Measurements from ENCODE around the gene RASA1. TPM values are rescaled to one million over a fixed set of nuclear protein-coding genes. Genes with fewer than 3 reads are reported as not detected.
A peak's percentile ranks its signal among the peaks of the same experiment; 100 is the strongest.

Gene RASA1
- polyA plus RNA-seq, 3 donors, result 50.8 to 55.2 (median 51.9) TPM

DNA sequence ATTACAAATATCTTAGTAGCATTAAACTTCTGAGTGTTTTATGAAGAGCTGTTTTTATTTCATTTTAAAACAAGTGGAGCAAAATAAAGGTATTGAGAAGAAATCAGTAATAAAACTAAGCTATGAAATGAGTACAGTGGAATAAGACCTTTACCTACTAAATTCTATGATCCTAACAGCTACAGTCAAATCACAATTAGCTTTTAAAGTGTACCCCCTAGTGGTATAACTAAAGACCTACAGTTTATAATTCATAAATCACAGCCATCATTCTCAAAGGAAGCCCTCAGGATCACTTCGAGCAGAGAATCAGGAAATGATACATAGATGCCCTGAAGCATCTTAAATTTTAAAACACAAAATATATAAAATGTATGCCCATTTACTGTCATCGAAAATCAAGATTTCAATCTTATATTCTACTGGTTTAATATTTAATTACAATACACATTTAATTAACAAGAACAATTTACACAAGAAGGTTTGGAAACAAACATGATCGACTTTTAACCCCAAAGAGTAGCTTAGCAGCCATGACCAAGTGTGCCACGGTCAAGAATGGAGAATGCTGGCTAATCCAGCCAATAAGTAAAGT, 132.7 kb downstream of the RASA1 start:
- DNase-seq (ENCODE audit: low read depth in 3 of 3, low spot score in 2 of 3), result peak in 1 of 3 donors; percentile 8

DNA sequence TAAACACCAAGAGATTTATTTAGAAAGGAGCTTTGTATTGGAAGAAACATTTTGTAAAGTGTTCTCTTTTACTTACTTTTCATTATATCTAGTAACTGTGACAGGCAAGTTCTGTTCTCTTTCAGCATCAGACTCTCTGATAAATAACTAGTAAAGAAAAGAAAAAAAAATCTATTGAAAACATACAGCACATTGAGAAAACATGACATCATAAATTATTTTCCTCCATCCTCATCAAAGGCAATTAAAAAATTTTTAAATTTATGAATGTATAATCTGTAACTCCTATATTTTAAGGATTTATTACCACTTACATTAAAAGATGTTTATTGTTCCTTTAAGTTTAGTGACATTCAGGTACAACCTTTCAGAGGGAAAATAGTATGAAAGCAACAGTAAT, 133.9 kb downstream of the RASA1 start:
- DNase-seq (ENCODE audit: low read depth in 3 of 3, low spot score in 2 of 3), result no peak

DNA sequence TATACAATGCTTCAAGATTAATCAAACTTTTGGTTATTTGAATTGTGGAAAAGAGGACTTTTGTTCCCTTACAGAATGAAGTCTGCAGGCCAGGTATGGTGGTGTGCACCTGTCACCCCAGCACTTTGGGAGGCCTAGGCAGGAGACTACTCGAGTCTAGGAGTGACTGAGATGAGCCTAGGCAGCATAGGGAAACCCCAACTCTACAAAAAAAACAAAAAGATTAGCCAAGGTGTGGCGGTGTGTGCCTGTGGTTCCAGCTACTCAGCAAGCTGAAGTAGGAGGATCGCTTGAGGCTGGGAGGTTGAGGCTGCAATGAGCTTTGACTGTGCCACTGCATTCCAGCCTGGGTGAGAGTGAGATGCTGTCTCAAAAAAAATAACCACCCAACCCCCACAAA, 135.7 kb downstream of the RASA1 start:
- no peak for DNase-seq (ENCODE audit: low read depth in 3 of 3, low spot score in 2 of 3)

DNA sequence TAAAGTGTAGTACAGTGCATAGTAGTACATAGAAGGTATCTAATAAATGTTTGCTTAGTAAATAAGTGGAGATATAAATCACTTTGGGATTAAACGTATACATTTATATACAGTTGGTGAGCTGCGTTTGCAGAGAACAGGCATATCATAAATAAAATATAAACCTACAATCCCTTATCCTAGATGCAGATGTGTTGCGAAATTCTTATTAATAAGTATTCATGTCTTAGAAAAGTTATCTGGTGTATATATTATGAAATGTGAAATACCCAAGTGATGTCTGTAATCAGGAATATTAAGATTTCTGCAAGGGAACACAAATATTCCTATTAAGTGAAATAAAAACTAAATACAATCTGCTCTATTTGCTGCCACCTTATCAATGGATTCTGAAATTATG, 136.2 kb downstream of the RASA1 start:
- DNase-seq (ENCODE audit: low read depth in 3 of 3, low spot score in 2 of 3), result no peak

DNA sequence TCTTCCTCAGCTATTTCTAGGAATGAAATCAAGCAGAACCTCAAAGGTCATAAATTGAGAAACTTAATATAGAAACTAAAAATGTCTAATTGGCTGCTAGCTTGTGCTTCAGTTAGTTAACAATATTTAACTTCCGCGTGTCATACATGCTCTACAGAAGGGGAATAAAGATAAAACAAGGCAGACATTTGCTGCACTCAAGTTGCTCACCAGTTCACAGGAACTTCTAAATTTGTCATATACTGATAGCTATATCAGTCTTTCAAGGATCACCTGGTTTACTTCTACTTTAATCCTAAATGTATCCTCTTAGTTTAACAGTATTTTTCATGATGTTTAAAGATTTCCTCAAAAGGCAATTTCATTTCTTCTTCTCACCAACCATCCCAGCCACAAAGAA, 136.7 kb downstream of the RASA1 start:
- DNase-seq (ENCODE audit: low read depth in 3 of 3, low spot score in 2 of 3), result no peak

DNA sequence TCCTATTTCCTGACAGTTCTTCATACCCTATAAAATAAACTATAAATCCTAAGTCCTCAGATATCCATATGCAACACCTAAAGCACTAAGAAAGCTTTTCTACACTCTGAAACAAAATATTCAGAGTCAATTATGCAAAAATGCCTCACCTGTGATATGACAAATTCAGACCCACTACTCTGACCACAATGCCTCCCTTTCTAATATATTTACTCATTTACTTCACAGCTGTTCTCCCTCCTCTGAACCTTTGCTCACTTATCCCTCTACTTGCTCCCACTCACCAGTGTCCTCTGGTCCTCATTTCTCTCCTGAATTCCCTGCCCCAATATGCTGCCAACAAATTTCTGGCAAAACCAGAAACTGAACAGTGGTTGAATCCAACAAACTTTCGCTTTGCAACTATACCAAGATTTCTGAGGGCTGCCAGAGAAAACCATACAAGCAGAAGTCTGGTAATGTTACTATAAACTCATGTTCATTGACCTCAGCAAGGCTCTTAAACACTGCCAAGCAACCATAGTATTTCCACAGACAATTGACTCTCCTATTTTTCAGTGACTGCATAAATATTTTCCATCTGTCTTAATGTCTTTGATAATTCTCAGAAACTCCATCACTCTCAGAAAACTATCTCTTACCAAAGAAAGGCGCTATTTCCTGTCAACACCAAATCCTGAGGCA, 137.9 kb downstream of the RASA1 start:
- DNase-seq (ENCODE audit: low read depth in 3 of 3, low spot score in 2 of 3), result no peak

DNA sequence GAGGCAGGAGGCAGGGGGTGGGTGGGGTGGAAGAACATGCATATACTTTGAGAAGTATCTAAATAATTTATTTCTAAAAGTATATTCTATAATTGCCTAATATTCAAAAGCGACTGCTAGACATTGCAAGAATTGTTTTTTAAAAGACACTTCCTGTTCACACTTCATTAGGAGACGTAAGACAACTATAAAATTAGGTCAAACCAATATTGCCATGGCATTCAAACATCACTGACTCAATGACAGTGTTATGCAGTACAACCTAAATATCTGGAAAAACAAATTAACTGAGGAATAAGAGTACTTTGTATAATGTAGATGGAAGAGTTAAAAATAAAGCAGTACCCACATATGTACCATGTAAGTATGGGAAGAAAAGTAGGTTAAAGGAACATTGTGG, 140.5 kb downstream of the RASA1 start:
- no peak for DNase-seq (ENCODE audit: low read depth in 3 of 3, low spot score in 2 of 3)

DNA sequence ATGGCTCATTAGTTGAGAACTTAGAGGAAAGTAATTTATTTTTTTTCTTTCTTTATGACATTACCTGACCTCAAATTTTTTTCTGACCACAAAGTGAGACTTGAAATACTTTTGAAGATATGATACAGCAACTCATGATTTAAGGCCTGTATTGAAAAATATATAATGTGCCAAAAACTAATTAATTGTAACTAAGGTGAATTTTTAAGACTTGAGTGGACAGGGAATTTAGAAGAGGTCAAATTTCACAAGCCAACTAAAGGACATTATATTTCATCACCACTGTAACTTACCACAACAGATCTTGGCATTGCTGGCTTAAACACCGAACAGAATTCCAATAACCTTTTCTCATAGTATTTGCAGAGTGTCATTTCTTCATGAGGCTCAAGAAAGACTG, 143.2 kb downstream of the RASA1 start:
- DNase-seq (ENCODE audit: low read depth in 3 of 3, low spot score in 2 of 3), result no peak

DNA sequence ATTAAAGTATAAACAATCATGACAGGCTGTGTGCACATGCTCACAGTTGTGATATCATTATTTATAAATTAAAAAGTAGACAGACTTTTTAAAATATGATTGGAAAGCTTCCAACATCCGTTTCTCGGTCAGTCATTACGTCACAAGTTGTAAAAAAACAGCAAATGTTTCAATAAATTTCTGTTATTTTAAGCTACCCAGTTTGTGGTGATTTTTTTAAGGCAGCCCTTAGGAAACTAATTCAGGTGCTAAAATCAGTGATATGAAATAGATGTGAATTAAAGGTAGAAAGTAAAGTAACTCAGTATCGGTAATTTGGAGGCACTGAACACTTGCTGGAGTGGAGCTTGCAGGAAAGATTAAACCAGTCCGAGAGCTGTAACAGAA, 143.9 kb downstream of the RASA1 start:
- DNase-seq (ENCODE audit: low read depth in 3 of 3, low spot score in 2 of 3), result no peak

DNA sequence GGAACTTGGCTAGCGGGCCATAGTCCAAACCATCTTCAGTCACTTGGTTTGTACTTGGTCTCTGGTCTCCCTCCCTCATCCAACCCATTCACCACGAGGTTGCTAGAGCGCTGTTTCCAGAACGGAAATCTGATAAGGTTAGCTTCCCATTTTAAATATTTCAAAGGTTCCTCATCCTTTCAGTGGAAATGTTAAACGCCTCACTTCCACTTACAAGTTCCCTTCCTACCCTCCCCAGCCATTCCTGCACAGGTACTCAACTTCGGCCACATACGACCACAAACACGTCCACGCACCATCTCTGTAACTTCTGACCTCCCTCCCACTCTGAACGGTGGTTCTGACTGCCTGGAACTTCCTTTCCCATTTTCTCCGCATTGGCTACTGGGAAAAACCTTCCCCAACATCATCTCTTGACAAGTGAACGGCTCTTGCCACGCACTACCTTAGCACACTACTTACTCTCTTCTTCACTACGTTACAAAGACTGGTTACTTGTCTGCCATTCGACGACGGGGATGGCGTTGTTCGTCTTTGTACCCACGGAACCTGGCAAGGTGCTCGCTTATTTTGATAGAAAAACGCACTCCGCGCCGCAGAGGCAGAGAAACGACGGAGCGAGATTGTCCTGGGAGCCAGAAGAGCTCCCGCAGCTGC, 144.4 kb downstream of the RASA1 start:
- peak in 2 of 3 donors; percentile 32 to 54 for DNase-seq (ENCODE audit: low read depth in 3 of 3, low spot score in 2 of 3)

DNA sequence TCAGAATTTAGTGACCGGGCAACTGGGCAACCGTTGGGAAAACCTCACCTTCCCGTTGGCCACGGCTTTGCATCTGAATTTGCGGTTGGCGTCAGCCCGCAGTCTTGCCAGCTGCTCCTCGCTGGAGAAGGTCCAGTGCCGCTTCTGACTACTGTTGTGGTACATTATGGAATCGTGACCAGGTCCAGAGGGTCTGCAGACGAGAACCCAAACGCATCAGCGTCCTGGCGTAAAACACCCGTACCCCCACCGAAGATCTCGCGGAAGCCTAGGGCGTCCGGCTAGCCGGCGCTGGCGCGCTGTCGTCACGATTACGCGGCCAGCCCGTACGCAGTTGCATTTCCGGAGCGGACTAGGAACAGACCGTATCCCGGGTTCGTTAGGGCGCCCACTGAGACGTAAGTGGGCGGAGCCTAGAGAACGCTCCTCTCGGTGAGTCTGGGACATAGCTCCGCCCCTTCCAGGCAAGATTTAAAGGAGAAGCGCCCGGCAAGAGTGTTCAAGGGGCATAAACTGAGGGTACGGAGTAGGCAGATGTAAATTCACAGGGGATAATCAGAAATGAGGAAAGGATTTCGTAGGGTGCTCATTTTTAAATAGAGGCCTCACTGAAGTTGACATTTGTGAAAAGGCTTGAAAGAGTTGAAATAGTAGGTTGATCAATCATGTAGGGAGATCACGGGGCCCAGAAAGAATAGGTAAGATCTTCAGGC, 145.1 kb downstream of the RASA1 start, which contains the start of gene CCNH:
CCNH (minus strand) TSS at position 301 of the 713 bp plus-strand sequence; CDS start at position 165, 136 bp downstream.
- DNase-seq (ENCODE audit: low read depth in 3 of 3, low spot score in 2 of 3), result peak; percentile 96 to 97 (median 97)

DNA sequence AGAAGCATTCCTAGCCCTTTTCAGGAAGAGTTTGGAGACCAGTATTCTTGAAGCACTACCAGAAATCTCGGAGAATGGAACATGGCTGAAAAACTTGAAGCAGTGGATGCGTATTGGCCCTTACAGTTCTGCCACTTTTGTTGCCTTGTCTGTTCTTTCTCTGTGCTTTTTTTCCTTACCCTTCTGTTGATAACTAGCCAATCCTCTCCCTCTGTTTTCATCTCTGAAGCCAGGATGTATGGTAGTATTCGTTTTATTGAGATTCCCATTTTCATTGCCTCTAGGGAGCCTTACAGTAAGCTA, 145.6 kb downstream of the RASA1 start:
- DNase-seq (ENCODE audit: low read depth in 3 of 3, low spot score in 2 of 3), result no peak

DNA sequence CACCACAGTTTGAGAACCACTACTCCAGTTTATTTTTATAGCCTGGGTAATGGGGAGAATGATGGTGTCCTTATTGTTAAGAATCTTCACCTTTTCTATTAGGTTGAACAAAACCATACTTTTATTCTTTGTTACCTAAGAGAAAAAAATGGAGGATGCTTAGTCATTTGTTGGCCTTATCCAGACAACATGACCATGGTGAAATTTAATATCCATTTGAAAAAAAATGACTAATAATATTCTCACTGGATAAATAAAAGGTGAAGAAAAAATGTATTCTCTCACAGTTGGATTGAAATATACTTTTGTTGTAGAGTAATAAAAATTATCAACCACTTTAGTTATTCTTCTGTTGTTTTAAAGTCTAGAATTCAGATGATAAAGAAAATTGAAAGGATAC, 150.8 kb downstream of the RASA1 start:
- no peak for DNase-seq (ENCODE audit: low read depth in 3 of 3, low spot score in 2 of 3)

DNA sequence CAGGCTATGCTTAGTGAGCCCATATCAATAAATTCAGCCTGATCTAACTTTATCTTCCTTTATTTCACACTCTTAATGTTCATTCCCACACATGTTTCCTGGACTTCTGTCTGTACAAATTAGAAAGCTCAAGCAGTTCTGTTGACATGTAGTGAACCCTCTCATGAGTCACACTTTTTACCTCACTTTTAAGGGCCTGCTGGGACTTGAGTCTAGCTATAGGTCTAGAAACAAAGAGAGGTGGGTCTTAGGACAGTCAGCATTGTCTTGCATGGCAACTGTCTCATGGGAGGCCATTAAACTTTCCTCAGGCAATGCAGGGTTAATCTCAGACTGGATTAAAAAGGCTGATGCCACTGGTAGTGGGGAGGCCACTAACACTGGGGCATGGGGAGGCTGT, 153.6 kb downstream of the RASA1 start:
- DNase-seq (ENCODE audit: low read depth in 3 of 3, low spot score in 2 of 3), result no peak

DNA sequence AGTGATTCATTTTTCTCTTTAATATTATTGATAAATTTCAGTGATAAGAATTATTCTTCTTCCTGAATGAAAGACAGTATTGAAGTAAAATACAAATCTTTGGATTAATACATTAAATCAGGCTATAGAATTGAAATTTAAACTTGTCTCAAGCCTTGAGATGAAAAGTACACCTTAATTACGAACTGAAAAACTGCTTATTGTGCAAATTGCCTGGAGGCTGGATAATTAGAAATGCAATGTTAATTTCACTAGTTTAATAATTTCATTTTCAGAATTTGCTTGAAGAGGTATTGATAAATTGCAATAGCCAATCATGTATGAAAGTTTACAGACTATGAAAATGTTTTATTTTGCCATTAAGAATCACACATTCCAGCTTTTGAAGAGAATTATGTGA, 156.1 kb downstream of the RASA1 start:
- no peak for DNase-seq (ENCODE audit: low read depth in 3 of 3, low spot score in 2 of 3)

DNA sequence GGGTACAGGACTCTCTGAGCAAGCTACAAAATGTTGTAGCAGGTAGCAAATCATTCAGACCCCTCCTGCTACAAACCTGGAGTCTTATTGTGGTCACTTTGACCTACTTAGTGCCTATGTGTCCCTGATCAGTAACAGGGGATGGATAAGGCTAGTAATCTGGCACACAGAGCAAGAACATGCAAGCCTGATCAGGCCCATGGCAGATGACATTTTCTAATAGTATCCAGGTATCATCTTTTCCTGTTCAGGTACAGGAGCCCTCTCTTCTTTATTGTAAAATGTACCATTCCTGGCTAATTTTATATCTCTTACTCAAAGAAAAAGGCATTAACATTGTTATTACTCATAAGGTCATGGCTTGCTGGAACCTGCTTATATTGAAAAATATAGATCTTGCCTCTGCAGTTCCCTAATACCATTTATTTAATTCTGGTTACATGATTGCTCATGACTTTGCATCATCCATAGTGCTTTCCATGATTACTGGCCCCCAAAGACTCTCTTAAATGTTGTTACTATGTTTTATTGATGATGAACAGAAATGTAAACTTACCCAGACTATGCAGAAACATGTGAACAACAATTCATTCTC, 163.3 kb downstream of the RASA1 start:
- DNase-seq (ENCODE audit: low read depth in 3 of 3, low spot score in 2 of 3), result no peak

DNA sequence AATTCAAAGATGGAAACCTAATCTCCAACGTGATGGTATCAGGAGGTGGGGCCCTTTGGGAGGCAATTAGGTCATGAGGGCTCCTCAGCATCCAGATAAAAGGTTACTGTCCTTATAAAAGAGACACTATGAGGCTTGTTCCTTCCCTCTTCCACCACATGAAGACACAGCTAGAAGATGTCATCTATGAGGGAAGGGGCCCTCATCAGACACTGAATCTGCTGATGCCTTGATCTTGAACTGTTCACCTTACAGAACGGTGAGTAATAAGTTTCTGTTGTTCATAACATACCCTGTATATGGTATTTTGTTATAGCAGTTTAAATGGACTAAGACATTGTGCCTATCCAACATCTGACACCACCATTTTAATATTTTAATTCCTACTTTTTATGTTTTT, 164.8 kb downstream of the RASA1 start:
- no peak for DNase-seq (ENCODE audit: low read depth in 3 of 3, low spot score in 2 of 3)

DNA sequence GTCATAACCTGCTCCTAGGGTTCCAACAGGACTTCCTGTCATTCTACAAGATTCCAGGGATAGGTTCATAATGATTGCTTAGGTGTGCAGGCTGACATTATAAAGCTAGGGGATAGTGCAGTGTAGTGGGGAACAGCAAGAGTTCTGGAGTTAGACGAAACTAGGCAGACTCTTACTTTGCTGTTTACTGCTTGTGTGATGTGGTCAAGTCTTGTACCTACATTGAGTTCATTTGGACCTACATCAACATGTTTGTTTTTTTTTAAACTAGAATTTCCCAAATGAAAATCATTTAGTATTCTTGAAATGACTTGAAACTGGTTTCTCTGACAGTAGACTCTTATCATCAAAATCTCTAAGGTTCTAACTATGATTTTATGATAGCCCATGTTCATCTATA, 166.3 kb downstream of the RASA1 start:
- no peak for DNase-seq (ENCODE audit: low read depth in 3 of 3, low spot score in 2 of 3)

DNA sequence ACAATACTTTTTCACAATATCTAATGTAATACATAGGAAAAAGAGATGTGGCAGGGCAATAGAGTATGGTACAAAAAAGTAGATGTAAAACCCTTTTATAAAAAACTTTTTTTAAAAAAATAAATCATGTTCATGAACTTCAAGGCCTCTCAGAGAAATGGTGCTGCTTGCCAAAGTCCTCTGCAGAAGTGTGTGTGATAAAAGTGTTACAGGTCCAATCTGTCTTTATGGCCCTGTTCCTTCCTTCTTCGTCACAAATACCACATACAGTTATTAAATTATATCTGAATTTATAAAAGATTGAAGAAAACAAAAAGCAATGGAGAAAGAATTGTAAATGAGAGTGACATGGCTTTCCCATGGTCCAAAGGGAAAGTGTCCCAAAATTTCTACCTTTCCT, 166.8 kb downstream of the RASA1 start:
- DNase-seq (ENCODE audit: low read depth in 3 of 3, low spot score in 2 of 3), result no peak

DNA sequence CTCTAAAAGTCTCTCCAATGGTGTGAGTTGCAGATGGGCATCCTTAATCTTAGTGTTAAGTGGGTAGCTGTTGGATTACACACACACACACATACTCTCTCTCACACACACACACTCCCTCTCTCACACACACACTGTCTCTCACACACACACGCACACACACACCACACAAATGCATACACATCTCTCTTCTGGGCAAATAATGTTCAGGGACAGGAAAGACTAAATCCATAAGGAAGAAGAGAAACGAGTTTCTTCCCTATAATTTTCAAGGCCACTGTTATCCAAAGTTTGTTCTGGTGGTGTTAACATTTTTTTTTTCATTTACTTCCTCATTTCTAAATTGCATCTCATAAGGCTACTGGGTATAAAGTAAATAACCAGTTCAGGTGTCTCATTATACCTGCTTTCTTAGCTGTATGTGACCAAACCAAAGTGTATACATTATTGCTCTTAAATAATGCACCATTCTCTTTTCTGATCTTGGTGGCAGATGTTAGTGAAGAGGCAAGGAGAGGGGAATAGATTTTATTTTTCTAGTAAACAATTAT, 167.5 kb downstream of the RASA1 start:
- DNase-seq (ENCODE audit: low read depth in 3 of 3, low spot score in 2 of 3), result no peak

DNA sequence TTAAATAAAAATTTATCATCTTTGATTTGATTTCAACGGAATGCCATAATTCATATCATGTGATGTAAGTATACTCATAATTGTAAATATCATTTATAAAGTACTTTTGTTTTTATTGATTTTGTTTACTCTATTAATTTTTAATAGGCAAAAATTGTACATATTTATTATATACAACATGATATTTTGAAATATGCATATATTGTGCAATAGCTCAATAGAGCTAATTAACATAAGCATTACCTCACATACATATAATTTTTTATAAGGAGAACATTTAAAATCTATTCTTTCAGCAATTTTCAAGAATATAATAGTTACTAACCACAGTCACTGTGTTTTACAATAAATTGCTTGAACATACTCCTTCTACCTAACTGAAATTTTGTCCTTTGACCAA, 170.0 kb downstream of the RASA1 start:
- no peak for DNase-seq (ENCODE audit: low read depth in 3 of 3, low spot score in 2 of 3)
